GM18517 (cell line): ENCODE data around the gene HOXD3.

Experiments
- ATAC-seq: cut with Tn5 transposase; IDR thresholded peaks from one replicate; pipeline ENCODE4 v1.9.1; 2021; ENCODE audit warnings: mild to moderate bottlenecking, moderate library complexity; ENCODE audit not compliant: unreplicated experiment

Gene HOXD3

DNA sequence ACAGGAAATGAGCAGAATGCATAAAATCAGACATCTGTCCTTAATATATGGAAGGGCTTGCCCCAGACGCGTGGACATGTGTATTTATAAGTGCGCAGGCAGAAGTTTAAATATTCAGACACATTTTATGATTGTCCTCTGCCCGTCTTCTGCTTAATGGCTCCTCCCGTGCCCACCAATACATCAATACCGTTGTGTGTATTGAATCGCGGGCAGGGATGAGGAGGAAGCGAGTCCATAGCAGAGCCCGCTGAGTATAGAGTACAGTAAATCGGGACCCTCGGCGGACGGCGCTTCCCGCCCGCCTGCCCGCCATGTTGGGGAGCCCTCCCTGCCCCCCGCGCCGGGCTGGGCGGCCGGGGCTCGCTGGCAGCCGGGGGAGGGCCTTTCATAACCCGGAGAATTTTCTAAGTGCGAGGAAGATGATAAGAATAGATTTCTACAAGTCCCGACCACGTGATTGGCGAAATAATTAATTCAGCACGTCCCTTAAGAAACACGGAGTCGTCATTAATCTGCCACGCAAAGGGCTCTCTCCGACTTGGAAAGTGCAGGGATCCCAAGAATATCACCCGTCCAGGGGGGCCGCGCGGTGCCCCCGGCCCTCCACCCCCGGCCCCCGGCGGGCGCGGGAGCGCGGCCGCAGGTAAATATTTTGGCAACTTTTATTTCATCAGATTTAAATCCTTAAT lies at the start of gene HOXD3:
Gene HOXD3 (plus strand): TSS at position 501 of the 692 bp plus-strand sequence. CDS start 11,808 bp downstream, outside the sequence.
- no peak for ATAC-seq

- ATAC-seq, result no peak
These were observed 49.4 kb upstream of the HOXD3 start for GRCh38 chr2:176107731-176108181.

DNA sequence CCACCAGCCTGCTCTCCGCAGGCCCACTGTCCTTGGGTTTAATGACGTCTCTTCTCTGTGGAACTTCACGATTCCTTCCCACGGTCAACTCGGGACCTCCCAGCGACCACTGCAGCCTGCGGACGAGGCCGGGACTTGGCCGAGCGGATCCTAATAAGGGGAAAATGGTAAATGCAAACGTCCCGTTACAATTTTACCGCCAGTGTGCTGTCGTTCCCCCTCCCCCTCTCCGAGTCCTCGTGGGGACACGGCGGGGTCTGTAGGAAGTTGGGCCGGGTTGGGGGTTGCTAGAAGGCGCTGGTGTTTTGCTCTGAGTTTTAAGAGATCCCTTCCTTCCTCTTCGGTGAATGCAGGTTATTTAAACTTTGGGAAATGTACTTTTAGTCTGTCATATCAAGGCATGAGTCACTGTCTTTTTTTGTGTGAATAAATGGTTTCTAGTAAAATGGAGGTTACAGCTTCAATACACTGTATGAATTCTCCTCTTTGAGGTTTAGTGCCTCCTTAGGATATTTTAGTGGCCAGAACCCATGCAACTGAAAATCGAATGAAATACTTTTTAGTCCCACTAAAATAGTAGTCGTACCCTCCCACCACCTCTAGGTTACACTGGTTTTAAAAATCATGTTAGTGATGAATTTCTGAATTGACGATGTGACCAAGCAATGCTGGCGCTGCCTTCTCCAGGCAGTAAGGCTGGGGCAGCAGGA lies 47.8 kb upstream of the HOXD3 start:
- ATAC-seq, result no peak

DNA sequence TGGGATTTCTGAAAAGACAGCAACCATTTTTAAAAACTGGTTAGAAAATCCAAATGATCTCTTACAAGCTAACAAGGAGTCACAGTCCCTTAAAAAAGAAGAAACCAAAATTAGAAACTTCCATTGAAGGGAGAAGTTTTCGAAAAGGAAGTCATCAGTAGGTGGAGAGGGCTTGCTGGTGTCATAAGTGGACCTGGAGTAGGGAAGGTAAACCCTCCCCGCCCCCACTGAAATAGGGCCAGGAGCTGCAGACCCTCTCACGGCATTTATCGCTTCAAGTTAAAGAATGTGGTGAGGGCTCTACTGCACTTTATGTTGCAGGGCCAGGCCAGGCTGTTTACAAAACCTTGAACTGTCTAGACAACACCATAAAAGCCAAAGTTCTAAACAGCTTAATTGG lies 47.2 kb upstream of the HOXD3 start:
- ATAC-seq, result no peak

- no peak for ATAC-seq
These were observed 46.4 kb upstream of the HOXD3 start for GRCh38 chr2:176110415-176111308.

DNA sequence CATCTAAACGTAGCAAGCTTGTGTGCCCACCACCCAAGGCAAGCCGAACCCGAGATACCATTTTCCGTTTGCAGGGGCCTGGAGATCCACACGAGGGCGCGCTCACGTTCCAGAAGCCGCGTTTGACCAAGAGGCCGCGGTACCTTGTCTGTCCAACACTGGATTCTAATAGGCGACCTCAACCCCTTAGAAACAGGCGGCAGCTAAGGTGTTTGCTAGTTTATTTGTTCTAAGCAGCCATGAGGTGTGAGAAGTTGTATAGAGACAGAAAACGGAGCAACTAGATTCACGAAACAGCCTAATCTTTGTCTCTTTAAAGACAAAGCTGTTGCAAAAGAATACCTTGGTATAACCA lies 45.8 kb upstream of the HOXD3 start:
- ATAC-seq, result no peak

GRCh38 chr2:176111846-176112374 lies 45.2 kb upstream of the HOXD3 start:
- ATAC-seq, result no peak

DNA sequence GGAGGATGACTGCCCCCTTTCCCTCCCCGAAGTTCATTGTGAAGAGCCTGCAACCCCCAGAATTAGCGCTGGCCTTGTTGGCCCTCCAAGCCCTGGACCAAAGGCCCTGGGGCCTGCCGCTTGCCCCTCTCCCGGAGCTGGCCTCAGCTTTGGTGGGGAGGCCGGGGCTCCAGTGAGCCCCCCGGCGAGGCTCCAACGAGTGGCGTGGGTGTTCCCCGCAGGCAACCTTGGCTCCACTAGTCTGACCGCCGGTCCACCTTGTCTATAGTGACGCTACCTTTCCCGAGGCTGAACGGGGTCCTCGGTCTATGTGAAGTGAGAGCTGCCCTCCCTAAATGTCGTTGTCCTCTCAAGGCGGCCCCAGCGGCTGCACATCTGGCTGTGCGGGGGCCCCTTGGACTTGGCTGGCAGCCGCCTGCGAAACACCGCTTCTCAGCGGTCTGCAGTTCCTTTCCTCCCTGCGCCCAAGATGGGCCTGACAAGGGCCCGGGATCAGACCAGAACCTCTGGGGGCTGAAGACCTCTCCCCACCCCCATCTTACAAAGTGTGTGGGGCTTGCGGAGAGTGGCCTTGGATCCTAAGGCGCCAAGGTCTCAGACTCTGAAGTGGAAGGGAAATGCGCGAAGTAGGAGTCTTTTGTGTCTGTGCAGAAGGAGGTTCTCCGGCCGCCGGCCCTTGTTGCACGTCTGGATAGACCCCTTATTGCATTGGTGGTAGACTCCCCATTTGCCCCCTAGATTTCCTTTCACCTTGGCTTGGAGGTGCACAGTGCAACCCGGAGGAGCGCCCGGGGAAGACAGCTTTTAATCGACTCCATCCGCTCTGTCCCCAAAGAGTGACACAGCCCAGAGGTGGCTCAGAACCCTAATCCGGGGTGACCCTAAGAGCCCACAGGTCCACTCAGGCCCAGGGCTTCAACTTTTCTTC lies 44.5 kb upstream of the HOXD3 start:
- ATAC-seq, result no peak

- no peak for ATAC-seq
These were observed 42.8 kb upstream of the HOXD3 start for GRCh38 chr2:176114120-176114929.

- no peak for ATAC-seq
These were observed 42.0 kb upstream of the HOXD3 start for GRCh38 chr2:176114930-176115625.

DNA sequence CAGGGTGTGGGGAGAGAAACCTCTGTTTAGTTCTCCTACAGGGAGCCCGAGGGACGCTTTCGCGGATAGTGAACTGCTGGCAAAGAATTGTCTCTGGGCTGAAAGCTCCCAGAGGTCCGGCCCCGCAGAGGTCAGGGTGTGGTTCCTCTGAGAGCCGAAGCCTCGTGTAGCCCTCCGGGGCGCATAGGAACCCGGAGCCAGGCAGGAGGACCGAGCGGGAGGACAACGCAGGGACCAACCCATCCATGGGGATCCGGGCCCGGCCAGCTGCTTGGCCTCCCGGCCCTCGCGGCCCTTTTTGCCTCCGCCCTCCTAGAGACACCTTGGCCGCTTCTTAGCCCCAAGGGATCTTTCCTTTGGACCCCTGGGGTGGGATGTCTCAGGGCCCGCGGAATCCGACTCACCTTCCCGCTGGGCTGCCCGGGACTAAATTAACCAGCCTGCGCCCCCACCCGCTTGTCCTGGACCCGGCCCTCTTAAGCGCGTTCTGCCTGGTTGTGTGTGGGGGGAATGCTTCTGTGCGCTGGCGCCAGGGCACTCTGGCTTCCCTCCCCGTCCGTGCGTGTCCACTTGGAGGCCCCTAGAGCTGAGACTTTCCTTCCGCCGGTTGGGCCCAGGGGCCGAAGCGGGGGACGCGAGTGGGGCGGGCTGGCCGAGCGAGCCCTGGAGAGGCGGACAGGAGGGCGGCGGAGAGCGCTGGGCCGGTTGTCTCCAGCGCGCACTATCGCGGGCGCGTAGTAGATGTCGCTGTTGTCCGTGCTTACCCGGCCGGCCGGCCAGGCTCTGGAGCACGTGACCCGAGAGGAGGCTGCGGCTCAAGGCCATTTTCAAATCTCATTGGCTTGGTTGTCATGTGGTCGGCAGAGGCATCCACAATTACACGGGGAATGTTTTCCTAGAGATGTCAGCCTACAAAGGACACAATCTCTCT lies 41.0 kb upstream of the HOXD3 start, which contains the start of gene HOXD10:
Gene HOXD10 (plus strand): TSS at position 896 of the 931 bp plus-strand sequence. CDS start 56 bp downstream, outside the sequence.
- ATAC-seq, result no peak

DNA sequence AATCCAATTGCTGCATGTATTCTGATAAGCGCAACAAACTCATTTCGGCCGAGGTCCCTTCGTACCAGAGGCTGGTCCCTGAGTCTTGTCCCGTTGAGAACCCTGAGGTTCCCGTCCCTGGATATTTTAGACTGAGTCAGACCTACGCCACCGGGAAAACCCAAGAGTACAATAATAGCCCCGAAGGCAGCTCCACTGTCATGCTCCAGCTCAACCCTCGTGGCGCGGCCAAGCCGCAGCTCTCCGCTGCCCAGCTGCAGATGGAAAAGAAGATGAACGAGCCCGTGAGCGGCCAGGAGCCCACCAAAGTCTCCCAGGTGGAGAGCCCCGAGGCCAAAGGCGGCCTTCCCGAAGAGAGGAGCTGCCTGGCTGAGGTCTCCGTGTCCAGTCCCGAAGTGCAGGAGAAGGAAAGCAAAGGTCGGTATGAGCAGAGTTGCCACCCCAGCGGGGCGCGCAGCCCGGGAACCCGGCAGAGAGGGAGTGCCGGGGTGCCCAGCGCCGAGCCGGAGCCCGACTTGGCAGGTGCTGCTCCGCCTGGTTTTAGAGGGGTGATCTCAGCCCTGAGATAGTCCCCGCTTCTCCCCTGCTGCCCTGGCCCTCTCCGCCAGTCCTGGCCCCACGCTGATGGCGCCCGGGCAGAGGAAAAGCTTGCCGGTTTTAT lies 39.8 kb upstream of the HOXD3 start:
- ATAC-seq, result no peak

GRCh38 chr2:176117823-176118371 lies 39.2 kb upstream of the HOXD3 start:
- ATAC-seq, result no peak

DNA sequence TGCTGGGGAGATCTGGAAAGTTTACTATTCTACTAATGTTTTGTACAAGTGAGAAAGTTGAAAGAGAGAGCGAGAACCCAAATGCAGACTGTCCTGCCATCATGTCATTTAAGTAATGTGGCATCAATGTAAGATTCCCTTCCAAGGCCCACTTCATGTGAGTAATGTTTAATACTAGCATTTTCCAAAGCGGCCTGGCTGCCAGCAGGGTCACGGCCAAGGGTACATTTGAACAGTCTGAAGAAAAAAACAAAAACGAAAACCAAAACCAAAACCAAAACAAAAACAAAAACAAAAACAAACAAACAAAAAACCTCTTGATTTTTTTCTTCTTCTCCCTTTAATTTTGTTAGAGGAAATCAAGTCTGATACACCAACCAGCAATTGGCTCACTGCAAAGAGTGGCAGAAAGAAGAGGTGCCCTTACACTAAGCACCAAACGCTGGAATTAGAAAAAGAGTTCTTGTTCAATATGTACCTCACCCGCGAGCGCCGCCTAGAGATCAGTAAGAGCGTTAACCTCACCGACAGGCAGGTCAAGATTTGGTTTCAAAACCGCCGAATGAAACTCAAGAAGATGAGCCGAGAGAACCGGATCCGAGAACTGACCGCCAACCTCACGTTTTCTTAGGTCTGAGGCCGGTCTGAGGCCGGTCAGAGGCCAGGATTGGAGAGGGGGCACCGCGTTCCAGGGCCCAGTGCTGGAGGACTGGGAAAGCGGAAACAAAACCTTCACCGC lies 38.3 kb upstream of the HOXD3 start:
- no peak for ATAC-seq

DNA sequence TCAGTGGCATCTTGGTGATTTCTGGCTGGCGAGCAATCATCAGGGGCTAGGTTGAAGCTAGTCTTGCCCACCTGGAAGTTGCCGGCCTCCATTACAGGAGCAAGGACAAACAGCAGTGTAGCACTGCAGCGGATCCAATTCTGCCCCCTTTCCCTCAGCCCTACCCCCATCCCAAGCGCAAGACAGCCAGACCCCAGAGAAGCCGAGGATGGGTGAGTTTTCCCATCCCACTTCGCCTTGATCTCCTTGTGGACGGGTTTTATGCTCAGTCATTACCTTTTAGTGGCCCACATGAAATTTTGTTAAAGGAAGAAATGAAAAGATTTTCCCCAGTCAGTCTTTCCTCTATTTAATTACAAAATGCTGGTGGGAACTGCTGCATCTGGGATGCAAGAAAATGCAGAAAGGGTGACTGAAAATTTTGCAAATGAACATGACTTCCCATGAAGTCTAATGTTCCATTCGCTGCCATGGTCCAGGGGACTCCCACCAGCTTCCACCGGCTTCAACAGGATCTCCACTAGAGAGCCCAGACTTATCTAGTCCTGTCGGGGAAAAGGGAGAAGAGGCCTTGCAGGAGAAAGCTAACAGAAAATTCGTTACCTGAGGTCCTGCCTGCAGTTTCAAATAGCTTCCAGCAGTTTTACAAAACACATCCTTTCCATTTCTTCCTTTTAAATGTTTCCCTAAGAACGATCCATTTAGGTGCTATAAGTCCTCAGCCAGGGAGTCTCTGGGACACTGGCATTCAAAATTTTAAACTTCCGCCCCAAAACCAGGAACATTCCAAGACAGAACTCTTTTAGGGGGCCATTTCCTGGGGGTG lies 36.5 kb upstream of the HOXD3 start:
- no peak for ATAC-seq
